NCI-H2196 treated with DMSO at 0.1 percent for 48 hours (cell line): Measurements from ENCODE around the gene ARID4A.
"Not testable (repeated sequence)": the region's sequence is repeated elsewhere in the genome, so short reads cannot be mapped to it uniquely, and the experiment has no call there.

Source experiments
- DNase-seq: peaks from one replicate; lab custom pipeline; 2025; ENCODE audit not compliant: unreplicated experiment; lab: John Stamatoyannopoulos, UW

The ARID4A gene

GRCh38 chr14:58288106-58288792, 10.1 kb upstream of the ARID4A start:
- DNase-seq = no peak

GRCh38 chr14:58291646-58292045, 6.7 kb upstream of the ARID4A start:
- no peak for DNase-seq

- no peak for DNase-seq
Measured at GRCh38 chr14:58292187-58292586, 6.2 kb upstream of the ARID4A start.

- DNase-seq = no peak
Measured at GRCh38 chr14:58294201-58294600, 4.2 kb upstream of the ARID4A start.

GRCh38 chr14:58296726-58297125, 1.6 kb upstream of the ARID4A start:
- DNase-seq = no peak

- DNase-seq = no peak
Measured at GRCh38 chr14:58297412-58297761, 968 bp upstream of the ARID4A start.

GRCh38 chr14:58297762-58298476, 436 bp upstream of the ARID4A start:
- peak; percentile 100 for DNase-seq

- no peak for DNase-seq
Measured at GRCh38 chr14:58299401-58300330, 1.3 kb downstream of the ARID4A start.

- no peak for DNase-seq
Measured at GRCh38 chr14:58301416-58301815, 3.1 kb downstream of the ARID4A start.

- DNase-seq = no peak
Measured at GRCh38 chr14:58305730-58306129, 7.4 kb downstream of the ARID4A start.

- DNase-seq = no peak
Measured at GRCh38 chr14:58307597-58308316, 9.4 kb downstream of the ARID4A start.

GRCh38 chr14:58309086-58309485, 10.7 kb downstream of the ARID4A start:
- no peak for DNase-seq

GRCh38 chr14:58313699-58314098, 15.3 kb downstream of the ARID4A start:
- DNase-seq = no peak

- no peak for DNase-seq
Measured at GRCh38 chr14:58315606-58316005, 17.3 kb downstream of the ARID4A start.

GRCh38 chr14:58327019-58327418, 28.7 kb downstream of the ARID4A start:
- no peak for DNase-seq

GRCh38 chr14:58331111-58331510, 32.8 kb downstream of the ARID4A start:
- peak; percentile 96 for DNase-seq

GRCh38 chr14:58332561-58332960, 34.2 kb downstream of the ARID4A start:
- DNase-seq = no peak

- DNase-seq = not testable (repeated sequence)
Measured at GRCh38 chr14:58339666-58340065, 41.3 kb downstream of the ARID4A start.

GRCh38 chr14:58341152-58341748, 42.9 kb downstream of the ARID4A start:
- no peak for DNase-seq

GRCh38 chr14:58343535-58343934, 45.2 kb downstream of the ARID4A start:
- not testable (repeated sequence) for DNase-seq
